ENCODE results near the gene PRKAR1B. TPM values are rescaled to one million over a fixed set of nuclear protein-coding genes. Genes with fewer than 3 reads are reported as not detected.

The PRKAR1B gene
- total and polyA plus RNA-seq, 2 donors (not counting 1 experiment from before 2014, with no cell fraction given) = 4.5 to 8.6 TPM

DNA sequence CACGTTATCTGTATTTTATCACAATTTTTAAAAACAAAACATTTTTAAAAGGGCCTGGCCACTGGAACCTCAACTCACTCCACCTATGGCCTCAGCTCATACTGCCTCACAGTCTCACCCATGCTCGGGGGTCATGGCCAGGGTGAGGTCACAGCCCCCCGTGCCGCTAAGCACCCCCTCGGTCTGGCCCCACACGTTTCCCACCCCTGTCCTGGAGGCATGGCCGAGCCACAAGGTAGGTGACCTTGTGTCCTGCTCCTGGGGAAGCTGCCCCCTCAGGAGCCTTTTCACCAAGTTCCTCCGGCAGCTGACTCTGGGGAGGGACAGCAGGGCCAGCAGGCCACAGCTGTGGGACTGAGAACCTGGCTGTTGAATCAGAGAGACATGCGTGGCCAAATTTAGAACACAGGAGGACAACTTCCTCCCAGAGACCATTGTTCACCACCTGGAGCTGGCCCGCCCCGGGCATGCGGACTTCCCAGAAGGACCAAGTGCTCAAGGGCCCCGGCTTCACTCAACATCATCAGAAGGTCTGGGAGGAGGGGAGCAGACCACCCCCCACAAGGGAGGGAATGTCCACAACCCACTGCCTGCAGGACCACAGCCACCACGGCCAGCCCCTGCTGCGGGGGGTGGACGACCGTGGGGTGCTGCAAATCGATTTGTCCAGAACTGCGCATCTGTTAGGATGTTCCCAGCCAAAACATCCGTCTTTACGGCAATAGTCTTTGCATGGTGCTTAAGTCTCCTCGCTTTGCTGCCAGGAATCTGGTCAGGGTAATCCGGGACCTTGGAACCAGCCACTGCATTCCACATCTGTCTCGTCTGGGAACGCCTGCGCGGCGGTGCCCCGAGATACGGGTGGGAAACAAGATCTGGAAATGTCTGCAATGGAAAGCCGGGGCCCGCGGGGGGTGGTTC, 158.8 kb downstream of the PRKAR1B start:
- Mint-ChIP-seq H3K27ac (no peak overlapping the region), H3K27me3 (no peaks in the 10 kb centered on the region), H3K4me3 (no peak overlapping the region), H3K4me1 (no peaks in the 10 kb centered on the region), H3K9me3 (ENCODE audit: insufficient read depth) (no peaks in the 10 kb centered on the region)
- H3K4me3 ChIP-seq (ENCODE audit: control extremely low read depth in 1 of 5, extremely low read depth in 1 of 5, insufficient read depth in 1 of 5, low read depth in 2 of 5, low read length in 4 of 5) = no peak overlapping the region
- 98% methylated on average over 32 of the region's 33 CpGs for WGBS (ENCODE audit: insufficient coverage)
- H3K79me2 ChIP-seq (ENCODE audit: control insufficient read depth, insufficient read depth, low read length) = no peaks in the 10 kb centered on the region
- H2AFZ ChIP-seq (ENCODE audit: insufficient read depth, low read depth, low read length, poor library complexity, severe bottlenecking) = no peak overlapping the region
- H3K4me2 ChIP-seq (replicated peaks; ENCODE audit: low read depth, low read length, poor library complexity, severe bottlenecking) = no peak overlapping the region
- POLR2A ChIA-PET = no interaction called here
- peaks cover 0 to 7% (median 0%) of the 10 kb centered on the region in 3 donors for H3K9me3 ChIP-seq (ENCODE audit: control extremely low read depth in 1 of 3, control insufficient read depth in 2 of 3, insufficient read depth in 1 of 3, low read length in 2 of 3)
- H3K4me1 ChIP-seq (ENCODE audit: control insufficient read depth in 2 of 2, insufficient read depth in 2 of 2, low read length in 2 of 2) = no peaks in the 10 kb centered on the region
- no peak overlapping the region for H3K9ac ChIP-seq (ENCODE audit: low read length)
- H4K20me1 ChIP-seq (ENCODE audit: control insufficient read depth, insufficient read depth, low read length, poor library complexity, severe bottlenecking) = no peaks in the 10 kb centered on the region
- TF ChIP-seq, protein P1, sequence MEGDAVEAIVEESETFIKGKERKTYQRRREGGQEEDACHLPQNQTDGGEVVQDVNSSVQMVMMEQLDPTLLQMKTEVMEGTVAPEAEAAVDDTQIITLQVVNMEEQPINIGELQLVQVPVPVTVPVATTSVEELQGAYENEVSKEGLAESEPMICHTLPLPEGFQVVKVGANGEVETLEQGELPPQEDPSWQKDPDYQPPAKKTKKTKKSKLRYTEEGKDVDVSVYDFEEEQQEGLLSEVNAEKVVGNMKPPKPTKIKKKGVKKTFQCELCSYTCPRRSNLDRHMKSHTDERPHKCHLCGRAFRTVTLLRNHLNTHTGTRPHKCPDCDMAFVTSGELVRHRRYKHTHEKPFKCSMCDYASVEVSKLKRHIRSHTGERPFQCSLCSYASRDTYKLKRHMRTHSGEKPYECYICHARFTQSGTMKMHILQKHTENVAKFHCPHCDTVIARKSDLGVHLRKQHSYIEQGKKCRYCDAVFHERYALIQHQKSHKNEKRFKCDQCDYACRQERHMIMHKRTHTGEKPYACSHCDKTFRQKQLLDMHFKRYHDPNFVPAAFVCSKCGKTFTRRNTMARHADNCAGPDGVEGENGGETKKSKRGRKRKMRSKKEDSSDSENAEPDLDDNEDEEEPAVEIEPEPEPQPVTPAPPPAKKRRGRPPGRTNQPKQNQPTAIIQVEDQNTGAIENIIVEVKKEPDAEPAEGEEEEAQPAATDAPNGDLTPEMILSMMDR (IDR thresholded peaks at IDR 0.05) = no peak
- TF ChIP-seq EZH2 (IDR thresholded peaks at IDR 0.05; ENCODE audit: borderline replicate concordance, insufficient read depth, low read depth, low read length, poor library complexity, severe bottlenecking) = no peak
- intact Hi-C loops (cut with micrococcal nuclease) = no loop called here
- H3K36me3 ChIP-seq (replicated peaks in 1 of 2; ENCODE audit: control extremely low read depth in 1 of 2, control insufficient read depth in 1 of 2, extremely low read depth in 1 of 2, insufficient read depth in 2 of 2, low read length in 1 of 2) = no peaks in the 10 kb centered on the region
- ATAC-seq (ENCODE audit: low read depth) (no peak), DNase-seq (no peak)
- CTCF ChIA-PET = no interaction called here
- H3K27me3 ChIP-seq (replicated peaks in 1 of 4; ENCODE audit: control extremely low read depth in 1 of 4, control insufficient read depth in 3 of 4, insufficient read depth in 4 of 4, low read length in 3 of 4) = no peaks in the 10 kb centered on the region
- no peak overlapping the region for H3K27ac ChIP-seq (ENCODE audit: low read length in 2 of 2)

DNA sequence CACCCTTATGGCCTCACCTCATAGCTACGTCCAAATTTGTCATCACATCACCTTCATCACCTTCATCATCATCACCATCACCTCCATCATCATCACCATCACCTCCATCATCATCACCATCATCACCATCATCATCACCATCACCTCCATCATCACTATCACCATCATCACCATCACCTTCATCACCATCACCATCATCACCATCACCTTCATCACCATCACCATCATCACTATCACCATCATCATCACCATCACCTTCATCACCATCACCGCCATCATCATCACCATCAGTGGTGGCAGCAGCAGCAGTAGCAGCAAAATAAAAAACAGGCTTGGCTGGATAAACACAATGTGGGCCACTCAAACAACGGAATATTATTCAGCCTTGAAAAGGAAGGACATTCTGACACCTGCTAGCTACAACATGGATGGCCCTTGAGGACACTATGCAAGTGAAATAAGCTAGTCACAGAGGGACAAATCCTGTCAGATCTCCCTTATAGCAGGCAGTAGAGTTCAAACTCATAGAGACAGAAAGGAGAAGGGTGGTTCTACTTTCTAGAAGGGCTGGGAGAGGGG, 159.7 kb downstream of the PRKAR1B start:
- CTCF ChIA-PET = no interaction called here
- H3K4me3 Mint-ChIP-seq = no peak overlapping the region

More for the DNA sequence above, 159.7 kb downstream of the PRKAR1B start:
- Histone ChIP-seq H3K9me3 (ENCODE audit: control extremely low read depth in 1 of 3, control insufficient read depth in 2 of 3, insufficient read depth in 1 of 3, low read length in 2 of 3) (peaks cover 0 to 7% (median 0%) of the 10 kb centered on the region in 3 donors), H3K36me3 (replicated peaks in 1 of 2; ENCODE audit: control extremely low read depth in 1 of 2, control insufficient read depth in 1 of 2, extremely low read depth in 1 of 2, insufficient read depth in 2 of 2, low read length in 1 of 2) (no peaks in the 10 kb centered on the region), H3K4me2 (replicated peaks; ENCODE audit: low read depth, low read length, poor library complexity, severe bottlenecking) (no peak overlapping the region), H3K4me1 (ENCODE audit: control insufficient read depth in 2 of 2, insufficient read depth in 2 of 2, low read length in 2 of 2) (no peaks in the 10 kb centered on the region), H2AFZ (ENCODE audit: insufficient read depth, low read depth, low read length, poor library complexity, severe bottlenecking) (no peak overlapping the region), H4K20me1 (ENCODE audit: control insufficient read depth, insufficient read depth, low read length, poor library complexity, severe bottlenecking) (no peaks in the 10 kb centered on the region), H3K9ac (ENCODE audit: low read length) (no peak overlapping the region), H3K27ac (ENCODE audit: low read length in 2 of 2) (no peak overlapping the region), H3K4me3 (ENCODE audit: control extremely low read depth in 1 of 5, extremely low read depth in 1 of 5, insufficient read depth in 1 of 5, low read depth in 2 of 5, low read length in 4 of 5) (no peak overlapping the region), H3K27me3 (replicated peaks in 1 of 4; ENCODE audit: control extremely low read depth in 1 of 4, control insufficient read depth in 3 of 4, insufficient read depth in 4 of 4, low read length in 3 of 4) (no peaks in the 10 kb centered on the region), H3K79me2 (ENCODE audit: control insufficient read depth, insufficient read depth, low read length) (no peaks in the 10 kb centered on the region)
- WGBS (ENCODE audit: insufficient coverage) = 100% methylated on average over 2 of the region's 3 CpGs
- Mint-ChIP-seq H3K4me1 (no peaks in the 10 kb centered on the region), H3K9me3 (ENCODE audit: insufficient read depth) (no peaks in the 10 kb centered on the region), H3K27me3 (no peaks in the 10 kb centered on the region), H3K27ac (no peak overlapping the region)
- POLR2A ChIA-PET = no interaction called here
- intact Hi-C loops (cut with micrococcal nuclease) = no loop called here
- TF ChIP-seq EZH2 (IDR thresholded peaks at IDR 0.05; ENCODE audit: borderline replicate concordance, insufficient read depth, low read depth, low read length, poor library complexity, severe bottlenecking) = no peak
- TF ChIP-seq, protein P1 (IDR thresholded peaks at IDR 0.05) = no peak
- no peak for ATAC-seq (ENCODE audit: low read depth)
- DNase-seq = no peak

Measured in B cell (primary cell).